HG02588 (cell line): Measurements from ENCODE around the gene ARFGAP1.

Experiments used
- ATAC-seq: cut with Tn5 transposase; IDR thresholded peaks from one replicate; pipeline ENCODE4 v1.9.1; 2021; ENCODE audit warnings: mild to moderate bottlenecking, moderate library complexity; ENCODE audit not compliant: unreplicated experiment

ARFGAP1 gene

DNA sequence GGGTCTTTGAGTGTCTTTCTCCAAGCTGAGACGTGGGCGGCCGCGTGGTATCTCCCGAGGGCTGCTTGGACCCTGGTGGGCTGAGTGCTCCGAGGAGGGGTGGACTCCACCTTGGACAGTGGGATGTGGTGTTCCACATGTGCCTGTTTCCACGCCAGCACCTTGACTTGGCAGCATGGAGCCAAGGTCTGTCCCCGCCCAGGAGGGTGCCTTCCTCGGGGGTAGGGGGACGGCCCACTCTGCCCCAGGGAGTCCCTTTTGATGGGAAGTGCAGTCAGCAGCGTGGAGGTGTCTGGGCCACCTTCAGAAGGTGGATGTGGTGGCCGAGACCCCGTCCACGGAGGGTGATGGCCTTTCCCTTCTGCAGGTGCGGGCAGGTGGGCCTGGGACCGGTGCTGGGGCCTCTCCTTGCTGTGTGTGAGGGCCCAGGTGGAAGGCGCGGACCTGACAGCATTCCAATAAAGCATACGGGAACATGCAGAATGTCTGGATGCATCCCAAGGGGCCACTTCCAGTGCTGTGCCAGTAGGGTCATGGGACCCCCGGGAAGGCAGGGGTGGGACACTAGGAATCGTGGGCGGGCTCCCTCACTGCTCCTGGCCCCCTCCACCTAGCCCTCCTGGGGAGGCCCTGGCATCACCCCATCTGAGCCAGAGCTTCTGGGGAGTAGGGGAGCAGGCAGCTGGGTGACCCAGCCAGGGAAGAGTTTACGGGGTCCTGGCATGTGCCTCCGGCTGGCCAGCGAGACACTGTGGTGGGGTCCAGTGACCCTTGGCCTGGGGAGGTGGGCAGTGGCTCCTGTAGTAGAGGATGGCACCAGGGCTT lies 16.9 kb downstream of the ARFGAP1 start:
- no peak for ATAC-seq

DNA sequence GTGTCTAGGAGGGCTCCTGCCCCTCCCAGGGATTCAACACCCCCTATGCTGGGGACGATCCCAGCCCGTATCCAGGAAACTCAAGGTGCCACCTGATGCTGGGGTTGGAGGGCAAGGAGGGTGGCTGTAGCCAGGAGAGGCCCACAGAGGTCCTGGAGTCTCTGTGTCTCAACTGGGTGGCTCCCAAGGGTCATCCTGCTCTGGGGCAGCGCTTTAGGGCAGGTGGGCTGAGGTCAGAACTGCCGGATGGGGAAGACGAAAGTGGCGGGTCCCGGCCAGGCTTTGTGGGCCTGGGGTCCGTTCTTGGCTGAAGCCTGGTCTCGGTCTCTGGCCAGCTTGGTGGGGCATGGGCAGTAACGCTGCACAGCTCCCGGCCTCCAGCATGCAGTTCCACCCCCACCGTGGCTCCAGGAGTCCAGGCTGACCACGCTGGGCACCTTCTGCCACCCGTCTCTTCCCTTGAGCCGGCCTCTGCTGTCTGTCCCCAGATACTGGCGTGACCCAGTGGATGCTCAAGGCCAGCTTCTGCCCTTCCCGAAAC lies 17.6 kb downstream of the ARFGAP1 start:
- no peak for ATAC-seq

DNA sequence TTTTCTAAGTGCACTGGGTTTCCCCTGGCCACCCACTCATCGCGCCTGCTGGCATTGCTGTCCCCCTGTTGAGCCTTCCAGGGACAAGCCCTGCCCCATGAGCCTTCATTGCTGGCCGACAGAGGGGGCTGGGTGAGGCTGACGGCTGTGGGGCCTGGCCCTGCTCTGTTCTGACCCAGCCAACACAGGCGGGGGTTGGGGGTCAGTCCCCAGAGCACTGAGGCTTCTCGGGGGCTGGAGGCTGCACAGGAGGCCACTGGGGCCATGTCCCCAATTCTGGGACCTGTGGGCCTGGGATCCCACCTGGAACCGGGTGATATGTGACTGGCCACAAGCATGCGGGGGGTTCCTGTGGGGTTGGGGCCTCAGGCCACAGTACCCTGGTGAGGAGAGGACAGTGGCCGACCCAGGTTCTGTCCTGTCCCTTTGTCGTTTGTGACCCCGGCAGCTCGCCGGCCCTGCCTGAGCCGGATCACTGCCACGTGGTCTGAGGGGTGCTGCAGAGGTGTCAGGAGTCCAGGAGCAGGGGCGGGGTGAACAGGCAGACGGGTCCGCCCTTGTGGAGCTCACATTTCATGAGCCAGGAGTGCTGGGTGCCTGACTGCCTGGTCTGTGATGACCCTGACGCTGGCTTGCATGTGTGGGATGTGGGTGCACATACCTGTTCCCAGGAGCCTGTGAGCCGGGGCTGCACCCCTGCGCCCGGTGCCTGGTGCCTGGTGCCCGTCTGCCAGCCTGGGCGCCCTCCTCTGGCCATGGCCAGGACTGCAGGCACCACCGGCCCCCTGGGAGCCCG lies 18.3 kb downstream of the ARFGAP1 start:
- no peak for ATAC-seq

DNA sequence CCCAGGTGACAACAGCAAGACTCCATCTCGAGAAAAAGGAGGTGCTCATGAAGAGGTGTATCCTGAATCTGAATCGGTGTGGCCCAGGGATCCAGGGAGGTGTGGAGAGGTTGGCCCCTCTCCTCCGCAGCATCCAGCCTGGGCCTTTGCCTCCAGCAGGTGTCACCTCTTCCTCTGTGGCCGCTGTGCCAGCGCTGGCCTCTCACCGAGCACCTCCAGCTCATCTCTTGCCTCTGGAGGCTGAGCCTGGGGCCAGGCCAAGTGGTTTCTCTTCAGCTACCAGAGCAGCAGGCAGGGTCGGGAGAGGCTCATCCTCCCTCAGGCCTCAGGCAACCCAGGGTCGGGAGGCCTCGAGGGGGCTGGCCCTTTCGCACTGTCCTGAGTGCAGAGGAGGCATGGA lies 19.2 kb downstream of the ARFGAP1 start:
- no peak for ATAC-seq

DNA sequence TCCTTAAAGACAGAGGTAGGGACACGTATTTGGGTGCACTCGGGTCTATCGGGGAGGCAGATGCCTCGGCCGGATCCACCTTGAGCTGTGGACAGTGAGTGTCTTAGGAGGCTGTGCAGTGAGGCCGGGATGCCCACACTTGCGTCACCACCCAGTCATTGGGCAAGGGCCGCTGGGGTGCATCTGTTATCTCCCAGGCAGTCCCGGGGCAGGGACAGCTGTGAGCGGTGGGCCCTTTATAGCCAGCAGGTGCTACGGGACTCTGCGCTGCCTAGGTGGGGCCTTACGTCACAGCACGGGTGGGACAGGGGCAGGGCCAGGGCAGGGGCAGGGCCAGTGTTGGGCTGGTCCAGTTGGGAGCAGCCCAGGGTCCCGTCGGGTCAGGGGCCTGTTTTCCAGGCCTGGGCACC lies 19.7 kb downstream of the ARFGAP1 start:
- no peak for ATAC-seq

DNA sequence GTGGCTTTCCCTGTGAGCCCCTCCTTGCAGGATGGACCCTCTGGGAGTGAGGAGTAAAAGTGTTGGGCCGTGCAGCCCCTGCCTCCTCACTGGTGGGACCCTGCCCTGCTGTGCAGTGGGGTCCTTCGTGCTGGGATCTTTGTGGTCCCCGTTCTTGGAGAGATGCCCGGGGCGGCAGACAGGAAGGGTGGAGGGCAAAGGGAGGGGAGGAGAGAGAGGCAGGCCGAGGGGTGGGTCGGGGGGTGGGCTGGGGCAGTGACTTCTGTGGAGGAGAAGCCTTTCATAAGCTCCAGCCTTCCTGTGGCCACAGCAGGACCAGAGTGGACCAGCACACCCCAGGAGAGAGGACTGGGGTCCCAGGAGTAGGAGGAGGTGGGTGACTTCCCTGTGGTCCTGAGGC lies 20.3 kb downstream of the ARFGAP1 start, which contains the start of gene COL20A1:
COL20A1 (plus strand) TSS at position 283 of the 400 bp plus-strand sequence. CDS start 1,922 bp downstream, outside the sequence.
- ATAC-seq = no peak

DNA sequence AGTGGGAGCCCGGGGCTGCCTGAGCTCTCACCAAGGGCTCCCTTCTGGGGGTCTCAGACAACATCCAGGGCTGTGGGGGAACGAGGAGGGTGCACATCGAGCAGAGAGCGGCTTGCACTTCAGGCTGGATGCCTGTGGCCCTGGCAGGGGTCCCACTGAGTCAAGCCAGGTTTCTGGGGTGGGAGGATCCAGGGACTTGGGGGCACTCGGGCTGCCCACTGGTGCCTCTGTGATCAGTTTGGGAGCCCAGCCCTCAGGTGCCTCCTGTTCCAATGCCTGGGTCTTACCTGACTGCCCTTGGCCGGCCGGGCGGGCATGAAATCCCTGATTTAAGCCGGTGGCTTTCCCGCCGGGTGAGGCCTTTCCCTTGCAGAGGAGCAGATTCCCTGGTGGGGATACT lies 20.8 kb downstream of the ARFGAP1 start:
- ATAC-seq = no peak

DNA sequence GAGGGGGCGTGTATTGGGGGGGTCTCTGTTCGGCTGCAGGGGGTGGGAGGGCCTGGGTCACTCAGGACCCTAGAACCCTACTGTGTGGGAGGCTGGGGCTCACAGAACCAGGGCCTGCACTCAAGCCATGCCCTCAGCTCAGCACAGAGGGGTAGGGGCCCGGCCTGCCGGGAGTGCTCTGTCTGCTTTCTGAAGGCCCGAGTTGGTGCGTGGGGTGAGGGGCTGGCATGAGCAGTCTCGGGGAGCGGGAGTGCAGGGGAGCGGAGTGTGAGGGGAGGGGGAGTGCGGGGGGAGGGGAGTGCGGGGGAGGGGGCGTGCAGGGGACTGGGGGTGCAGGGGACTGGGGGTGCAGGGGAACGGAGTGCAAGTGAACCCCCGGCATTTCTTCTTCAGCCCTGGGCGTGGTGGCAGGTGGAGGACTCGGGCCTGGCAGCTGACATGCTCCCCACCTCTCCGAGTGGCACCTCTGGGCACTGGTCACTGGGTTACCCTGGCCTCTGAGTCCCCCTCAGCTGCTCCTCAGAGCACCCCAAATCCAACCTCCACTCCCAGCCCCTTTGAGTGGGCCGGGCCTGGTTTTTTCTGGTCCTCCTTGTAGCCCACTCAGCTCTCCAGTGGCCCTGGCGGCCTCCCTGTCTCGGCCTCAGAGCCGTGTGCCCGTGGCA lies 21.4 kb downstream of the ARFGAP1 start:
- ATAC-seq = no peak

DNA sequence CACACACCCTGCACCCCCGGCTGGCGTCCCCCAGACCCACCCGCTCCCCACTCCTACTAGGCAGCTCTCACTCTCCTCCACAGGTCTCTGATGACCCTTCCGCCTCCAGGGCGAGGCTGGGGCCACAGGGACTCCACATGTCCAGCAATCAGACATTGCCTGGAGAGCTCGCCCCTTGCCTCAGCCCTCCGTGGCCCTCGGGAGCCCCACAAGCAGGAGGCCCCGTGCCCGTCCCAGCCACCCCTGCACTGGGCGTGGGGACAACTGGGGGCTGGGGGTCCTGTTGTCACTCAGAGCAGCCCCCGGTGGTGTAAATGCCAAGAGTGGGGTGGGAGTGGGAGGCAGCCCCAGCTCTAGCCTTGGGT lies 21.9 kb downstream of the ARFGAP1 start:
- no peak for ATAC-seq

DNA sequence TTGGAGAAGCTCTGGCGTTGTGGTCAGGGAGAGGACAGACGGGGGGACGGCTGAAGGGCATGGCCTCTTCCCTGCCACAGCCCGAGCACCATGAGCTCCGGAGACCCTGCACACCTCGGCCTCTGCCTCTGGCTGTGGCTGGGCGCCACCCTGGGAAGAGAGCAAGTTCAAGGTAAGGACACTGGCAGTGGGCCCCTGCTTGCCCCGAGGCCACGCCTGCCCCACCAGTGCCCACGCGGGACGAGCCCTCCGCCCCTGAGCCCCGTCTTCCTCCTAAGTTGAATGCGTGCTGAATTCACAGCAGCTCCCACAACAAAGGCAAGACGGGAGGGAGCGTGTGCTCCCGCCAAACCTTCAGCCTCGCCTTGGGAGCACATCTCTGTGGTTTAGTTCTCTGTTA lies 22.4 kb downstream of the ARFGAP1 start:
- no peak for ATAC-seq

DNA sequence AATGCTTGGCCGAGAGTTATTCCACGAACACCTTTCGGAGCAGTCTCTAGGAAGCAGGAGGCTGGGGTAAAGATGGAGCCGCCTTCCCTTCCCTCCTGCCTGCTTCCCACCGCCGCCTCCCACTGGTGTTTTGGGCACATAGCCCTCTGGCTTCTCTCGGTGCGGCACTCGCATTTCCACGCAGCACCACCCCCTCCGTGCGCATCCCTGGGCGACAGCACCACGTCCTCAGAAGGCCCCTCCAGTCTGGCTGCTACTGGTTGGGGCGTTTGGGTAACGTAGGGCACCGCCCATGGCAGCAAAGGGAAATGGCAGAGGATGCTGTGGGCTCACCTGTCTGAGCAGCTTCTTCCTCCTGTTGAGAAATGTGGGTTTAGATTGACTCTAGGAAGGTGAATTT lies 22.8 kb downstream of the ARFGAP1 start:
- ATAC-seq = no peak

DNA sequence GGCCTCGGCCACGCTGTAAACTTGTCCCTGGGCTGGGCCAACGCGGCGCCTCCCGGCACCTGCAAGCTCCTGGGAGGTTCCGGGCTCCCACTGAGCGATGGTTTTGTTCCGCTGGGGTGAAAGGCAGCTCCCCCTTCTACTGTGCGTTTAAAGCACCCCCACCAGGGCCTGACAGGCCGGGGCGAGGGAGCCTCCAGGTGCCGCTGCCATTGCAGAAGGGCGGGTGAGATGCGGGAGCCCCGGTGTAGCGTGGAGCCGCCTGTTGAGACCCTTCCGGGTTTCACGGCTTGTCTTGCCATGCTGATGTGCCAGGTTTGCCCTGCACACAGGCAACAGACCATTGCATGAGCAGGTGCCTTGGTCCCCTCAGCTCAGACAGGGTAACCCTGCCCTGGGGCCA lies 23.2 kb downstream of the ARFGAP1 start:
- no peak for ATAC-seq

DNA sequence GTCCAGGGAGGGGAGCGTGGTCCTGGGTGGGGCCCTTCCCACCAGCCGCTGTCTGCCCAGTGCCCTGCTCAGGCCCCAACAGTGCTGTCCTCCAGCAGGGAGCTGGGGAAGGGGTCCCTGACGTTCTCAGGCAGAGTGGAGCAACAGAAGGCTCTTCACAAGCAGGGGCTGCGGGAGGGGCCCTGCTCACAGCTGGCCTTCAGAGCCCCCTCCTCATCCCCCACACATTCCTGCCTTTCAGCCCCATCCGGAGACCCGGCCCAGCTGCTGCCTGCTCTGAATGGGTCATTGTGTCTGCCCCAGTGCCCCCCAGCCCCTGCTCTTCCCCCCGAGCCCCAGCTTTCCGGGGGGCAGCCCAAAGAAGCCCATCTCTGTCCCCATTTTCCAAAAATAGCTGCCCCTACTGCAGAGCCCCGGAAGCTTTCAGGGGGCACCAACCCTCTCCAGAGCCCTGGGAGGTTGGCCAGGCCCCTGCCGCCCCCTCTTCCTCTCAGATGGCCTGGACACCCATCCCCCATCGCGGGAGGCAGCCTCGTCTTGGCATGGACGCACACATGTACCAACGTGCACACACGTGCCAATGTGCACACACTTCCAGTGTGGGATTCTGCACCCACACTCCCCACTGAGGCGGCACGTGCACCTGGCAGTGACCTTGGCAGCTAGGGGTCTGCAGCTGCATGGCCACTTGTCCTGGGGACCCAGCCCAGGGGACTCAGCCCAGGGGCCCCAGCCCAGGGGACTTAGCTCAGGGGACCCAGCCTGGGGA lies 24.1 kb downstream of the ARFGAP1 start:
- no peak for ATAC-seq

DNA sequence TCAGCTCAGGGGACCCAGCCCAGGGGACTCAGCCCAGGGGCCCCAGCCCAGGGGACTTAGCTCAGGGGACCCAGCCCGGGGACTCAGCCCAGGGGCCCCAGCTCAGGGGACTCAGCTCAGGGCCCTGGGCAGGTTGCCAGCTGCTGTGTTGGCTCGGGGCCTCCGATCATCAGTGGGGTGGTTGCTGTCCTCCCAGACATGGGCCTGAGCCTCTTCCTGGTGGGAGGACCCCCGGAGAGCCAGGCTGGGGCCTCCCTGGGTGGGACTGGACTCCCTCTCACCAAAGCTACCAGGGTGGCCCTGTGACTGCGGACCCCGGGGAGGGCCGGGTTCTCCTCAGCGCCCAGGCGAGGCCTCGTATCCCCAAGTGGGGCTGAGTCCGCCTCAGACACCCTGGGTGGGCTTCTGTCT lies 24.8 kb downstream of the ARFGAP1 start:
- no peak for ATAC-seq

DNA sequence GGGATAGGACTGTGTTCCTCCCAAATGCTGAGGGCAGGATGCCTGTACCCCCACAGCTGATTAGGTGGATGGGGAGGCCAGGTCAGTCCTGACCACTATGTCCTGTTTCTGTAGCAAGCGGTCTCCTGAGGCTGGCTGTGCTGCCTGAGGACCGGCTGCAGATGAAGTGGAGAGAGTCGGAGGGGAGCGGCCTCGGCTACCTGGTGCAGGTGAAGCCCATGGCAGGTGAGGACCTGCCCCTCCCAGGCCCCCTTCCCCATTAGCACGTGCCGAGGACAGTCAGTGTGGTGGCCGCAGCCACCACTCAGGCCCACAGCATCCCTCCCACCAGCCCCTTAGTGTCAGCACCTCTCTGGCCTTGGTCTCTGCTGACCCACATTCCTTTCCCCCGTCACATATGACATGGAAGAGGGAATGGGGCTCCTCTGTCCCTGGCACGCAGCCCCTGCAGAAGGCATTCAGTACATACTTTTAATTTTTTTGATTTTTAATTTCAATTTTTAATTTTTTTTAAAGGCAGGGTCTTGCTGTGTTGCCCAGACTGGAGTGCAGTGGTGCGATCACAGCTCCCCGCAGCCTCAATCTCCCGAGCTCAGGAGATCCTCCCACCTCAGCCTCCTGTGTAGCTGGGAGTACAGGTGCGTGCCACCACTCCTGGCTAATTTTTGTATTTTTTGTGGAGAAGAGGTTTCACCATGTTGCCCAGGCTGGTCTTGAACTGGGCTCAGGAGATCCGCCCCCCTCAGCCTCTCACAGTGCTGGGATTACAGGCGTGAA lies 25.4 kb downstream of the ARFGAP1 start:
- ATAC-seq = no peak

DNA sequence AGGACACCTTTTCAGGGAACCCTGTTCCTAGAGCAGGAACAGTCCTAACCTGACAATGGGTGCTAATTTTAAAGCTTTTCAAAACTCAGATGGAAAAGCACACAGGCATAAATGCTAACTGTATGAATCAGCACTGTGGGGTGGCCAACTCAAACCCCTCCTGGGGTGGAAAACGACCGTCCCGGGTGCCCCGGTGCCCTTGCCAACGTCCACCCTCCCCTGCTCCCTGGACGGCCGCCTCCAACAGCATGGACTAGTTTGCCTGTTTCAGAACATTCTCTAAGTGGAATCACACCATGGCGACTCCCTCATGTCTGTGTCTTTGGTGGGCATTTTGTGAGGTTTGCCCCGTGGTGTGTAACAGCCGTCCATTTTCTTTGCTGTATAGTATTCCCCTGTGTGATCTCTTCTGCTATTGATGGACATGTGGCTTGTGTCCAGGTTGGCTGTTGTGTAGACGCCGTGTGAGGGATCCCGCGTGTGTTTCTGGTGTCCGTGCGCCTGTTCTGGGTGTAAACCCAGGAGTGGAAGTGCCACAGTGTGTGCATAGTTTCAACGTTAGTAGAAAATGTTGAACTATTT lies 26.2 kb downstream of the ARFGAP1 start:
- ATAC-seq = no peak

DNA sequence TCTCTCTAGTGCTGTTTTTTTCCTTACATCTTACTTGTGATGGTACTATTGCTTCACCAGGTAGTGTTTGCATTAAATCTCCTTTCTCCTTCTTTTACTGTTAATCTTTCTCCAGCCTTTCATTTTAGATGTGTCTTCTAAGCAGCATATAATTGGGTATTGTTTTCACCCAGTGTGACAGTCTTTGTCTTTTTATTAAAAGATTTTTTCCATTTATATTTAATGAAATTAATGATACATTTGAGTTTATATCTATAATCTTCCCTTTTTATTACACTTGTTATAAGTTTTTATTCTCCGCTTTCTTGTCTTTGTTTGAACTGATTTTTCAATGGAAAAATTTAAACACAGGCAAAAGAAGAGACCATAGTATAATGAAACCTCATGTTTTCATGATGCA lies 29.1 kb downstream of the ARFGAP1 start:
- ATAC-seq = no peak

DNA sequence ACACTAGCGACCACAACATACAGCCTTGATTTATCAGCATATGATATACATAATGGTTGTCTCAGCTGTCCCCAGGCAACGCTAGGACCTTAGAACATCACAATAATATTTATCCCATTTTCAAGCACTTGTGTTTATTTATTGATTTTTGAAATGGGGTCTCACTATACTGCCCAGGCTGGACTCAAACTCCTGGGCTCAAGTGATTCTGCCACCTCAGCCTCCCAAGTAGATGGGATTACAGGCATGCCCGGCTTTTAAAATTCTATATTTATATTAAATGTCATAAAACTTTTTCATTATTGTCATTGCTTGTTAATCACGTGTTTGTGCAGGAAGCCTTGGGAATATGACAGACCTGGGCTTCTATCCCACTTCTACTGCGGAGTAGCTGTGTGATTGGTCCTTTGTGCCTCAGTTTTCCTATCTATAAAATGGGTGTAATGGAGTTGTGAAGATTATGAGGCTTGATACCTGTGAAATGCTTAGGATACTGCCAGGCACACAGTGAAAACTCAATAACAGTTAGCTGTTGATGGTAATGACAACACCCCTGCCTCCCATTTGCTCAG lies 30.6 kb downstream of the ARFGAP1 start:
- no peak for ATAC-seq

DNA sequence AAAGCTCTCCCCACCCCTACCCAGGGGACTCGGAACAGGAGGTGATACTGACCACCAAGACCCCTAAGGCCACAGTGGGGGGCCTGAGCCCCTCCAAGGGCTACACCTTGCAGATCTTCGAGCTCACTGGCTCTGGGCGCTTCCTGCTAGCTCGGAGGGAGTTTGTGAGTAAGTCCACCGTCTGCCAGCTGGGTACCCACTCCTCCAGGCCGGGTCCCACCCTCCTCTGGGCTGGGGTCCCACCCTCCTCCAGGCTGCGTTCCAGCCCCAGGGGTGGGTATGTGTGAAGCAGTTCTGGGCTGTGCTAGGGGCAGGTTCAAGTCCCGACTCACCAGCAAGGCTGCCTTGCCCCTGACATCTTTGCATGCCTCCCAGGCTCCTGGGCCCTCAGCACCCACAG lies 32.8 kb downstream of the ARFGAP1 start:
- no peak for ATAC-seq
